Measurements from ENCODE around the gene RC3H2.

Gene RC3H2

GRCh38 chr9:122800066-122801060 is 104.8 kb downstream of the RC3H2 start, which contains the start of gene OR1K1:
Gene OR1K1, plus strand, starts transcription at chr9:122800123. Its CDS starts 0 bp downstream, at chr9:122800123.
- DNase-seq: no peak

GRCh38 chr9:122797316-122798063 is 107.7 kb downstream of the RC3H2 start:
- DNase-seq: no peak

Measured in inflammatory macrophage treated with lipopolysaccharide for 4 hours (primary cell).